HepG2 (cell line): Measurements from ENCODE around the gene TRMT1.

Experiments
- E2F1 ChIP-seq: sonication (generic); formaldehyde crosslinking; IDR thresholded peaks from 2 replicates; pipeline ENCODE4 v1.5.0; 2020; ENCODE audit warnings: missing genetic modification reagents
- FOXJ3 ChIP-seq: sonication (generic); formaldehyde crosslinking; IDR thresholded peaks from 2 replicates; pipeline ENCODE4 v1.4.0; 2020; ENCODE audit warnings: missing genetic modification reagents, mild to moderate bottlenecking, borderline replicate concordance
- JUN ChIP-seq: sonication (generic); formaldehyde crosslinking; IDR thresholded peaks from 2 replicates; pipeline ENCODE4 v1.4.0; 2020; ENCODE audit warnings: mild to moderate bottlenecking, missing genetic modification reagents
- MED13 ChIP-seq: sonication (generic); formaldehyde crosslinking; IDR thresholded peaks from 2 replicates; pipeline ENCODE4 v1.5.0; 2020; ENCODE audit warnings: missing genetic modification reagents
- NCOA5 ChIP-seq: sonication (generic); formaldehyde crosslinking; IDR thresholded peaks from 2 replicates; pipeline ENCODE4 v1.4.0; 2020; ENCODE audit warnings: missing genetic modification reagents
- SIN3A ChIP-seq: IDR thresholded peaks from 2 replicates; pipeline ENCODE4 v1.6.1; 2011; ENCODE audit warnings: low read depth, mild to moderate bottlenecking, control low read depth, low read length, borderline replicate concordance
- TRIM22 ChIP-seq: fragments of 450-650 bp; IDR thresholded peaks from 2 replicates; pipeline ENCODE4 v1.6.1; 2017
- YY1 ChIP-seq: IDR thresholded peaks from 2 replicates; pipeline ENCODE4 v1.6.1; 2011; ENCODE audit warnings: low read length, low read depth, moderate library complexity, mild to moderate bottlenecking; ENCODE audit not compliant: insufficient read depth, insufficient replicate concordance
- ZNF431 ChIP-seq: sonication (generic); formaldehyde crosslinking; IDR thresholded peaks from 2 replicates; pipeline ENCODE4 v1.9.0; 2022; ENCODE audit warnings: missing genetic modification reagents, low read depth, mild to moderate bottlenecking, borderline replicate concordance
- TF ChIP-seq, protein P1 (sequence below): sonication (generic); formaldehyde crosslinking; IDR thresholded peaks from 2 replicates; pipeline ENCODE4 v1.4.0; 2020; ENCODE audit warnings: mild to moderate bottlenecking, missing genetic modification reagents
- TF ChIP-seq, protein P2 (sequence below): sonication (generic); formaldehyde crosslinking; IDR thresholded peaks from 2 replicates; pipeline ENCODE4 v1.9.0; 2021; ENCODE audit warnings: mild to moderate bottlenecking, missing genetic modification reagents

DNA sequence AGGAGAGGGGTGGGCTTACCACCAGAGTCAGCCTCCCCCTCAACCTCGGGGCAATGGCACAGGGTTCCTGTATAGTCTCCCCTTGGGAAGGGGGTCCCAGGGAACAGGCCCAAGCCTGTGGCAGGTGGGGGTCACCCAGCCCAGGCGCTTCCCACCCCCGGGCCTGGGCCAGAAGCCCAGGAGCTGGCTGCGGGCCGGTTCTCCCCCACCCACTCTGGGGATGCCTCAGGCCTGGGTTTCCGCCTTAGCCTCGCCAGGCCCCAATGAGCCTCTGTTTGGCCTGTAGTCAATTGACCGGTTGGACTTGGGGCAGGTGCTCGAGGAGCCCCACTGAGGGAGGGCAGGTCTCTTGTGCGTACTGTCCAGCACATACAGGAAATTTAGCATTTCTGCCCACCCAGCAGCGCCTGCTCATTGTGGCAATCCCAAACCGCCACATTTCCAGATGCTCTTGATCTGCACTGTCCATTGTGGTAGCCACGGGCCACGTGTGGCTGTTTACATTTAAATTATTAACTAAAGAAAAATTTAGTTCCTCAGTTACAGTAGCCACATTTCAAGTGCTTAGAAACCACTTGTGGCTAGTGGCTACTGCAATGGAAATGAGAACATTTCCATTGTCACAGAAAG, 23.8 kb downstream of the TRMT1 start:
- no peak for TF ChIP-seq SIN3A
- no peak for TF ChIP-seq TRIM22
- no peak for TF ChIP-seq ZNF431
- no peak for TF ChIP-seq NCOA5 (CRISPR knock-in tag)
- TF ChIP-seq YY1, result no peak
- TF ChIP-seq, protein P1, sequence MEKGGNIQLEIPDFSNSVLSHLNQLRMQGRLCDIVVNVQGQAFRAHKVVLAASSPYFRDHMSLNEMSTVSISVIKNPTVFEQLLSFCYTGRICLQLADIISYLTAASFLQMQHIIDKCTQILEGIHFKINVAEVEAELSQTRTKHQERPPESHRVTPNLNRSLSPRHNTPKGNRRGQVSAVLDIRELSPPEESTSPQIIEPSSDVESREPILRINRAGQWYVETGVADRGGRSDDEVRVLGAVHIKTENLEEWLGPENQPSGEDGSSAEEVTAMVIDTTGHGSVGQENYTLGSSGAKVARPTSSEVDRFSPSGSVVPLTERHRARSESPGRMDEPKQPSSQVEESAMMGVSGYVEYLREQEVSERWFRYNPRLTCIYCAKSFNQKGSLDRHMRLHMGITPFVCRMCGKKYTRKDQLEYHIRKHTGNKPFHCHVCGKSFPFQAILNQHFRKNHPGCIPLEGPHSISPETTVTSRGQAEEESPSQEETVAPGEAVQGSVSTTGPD (CRISPR knock-in tag), result no peak
- TF ChIP-seq, protein P2, sequence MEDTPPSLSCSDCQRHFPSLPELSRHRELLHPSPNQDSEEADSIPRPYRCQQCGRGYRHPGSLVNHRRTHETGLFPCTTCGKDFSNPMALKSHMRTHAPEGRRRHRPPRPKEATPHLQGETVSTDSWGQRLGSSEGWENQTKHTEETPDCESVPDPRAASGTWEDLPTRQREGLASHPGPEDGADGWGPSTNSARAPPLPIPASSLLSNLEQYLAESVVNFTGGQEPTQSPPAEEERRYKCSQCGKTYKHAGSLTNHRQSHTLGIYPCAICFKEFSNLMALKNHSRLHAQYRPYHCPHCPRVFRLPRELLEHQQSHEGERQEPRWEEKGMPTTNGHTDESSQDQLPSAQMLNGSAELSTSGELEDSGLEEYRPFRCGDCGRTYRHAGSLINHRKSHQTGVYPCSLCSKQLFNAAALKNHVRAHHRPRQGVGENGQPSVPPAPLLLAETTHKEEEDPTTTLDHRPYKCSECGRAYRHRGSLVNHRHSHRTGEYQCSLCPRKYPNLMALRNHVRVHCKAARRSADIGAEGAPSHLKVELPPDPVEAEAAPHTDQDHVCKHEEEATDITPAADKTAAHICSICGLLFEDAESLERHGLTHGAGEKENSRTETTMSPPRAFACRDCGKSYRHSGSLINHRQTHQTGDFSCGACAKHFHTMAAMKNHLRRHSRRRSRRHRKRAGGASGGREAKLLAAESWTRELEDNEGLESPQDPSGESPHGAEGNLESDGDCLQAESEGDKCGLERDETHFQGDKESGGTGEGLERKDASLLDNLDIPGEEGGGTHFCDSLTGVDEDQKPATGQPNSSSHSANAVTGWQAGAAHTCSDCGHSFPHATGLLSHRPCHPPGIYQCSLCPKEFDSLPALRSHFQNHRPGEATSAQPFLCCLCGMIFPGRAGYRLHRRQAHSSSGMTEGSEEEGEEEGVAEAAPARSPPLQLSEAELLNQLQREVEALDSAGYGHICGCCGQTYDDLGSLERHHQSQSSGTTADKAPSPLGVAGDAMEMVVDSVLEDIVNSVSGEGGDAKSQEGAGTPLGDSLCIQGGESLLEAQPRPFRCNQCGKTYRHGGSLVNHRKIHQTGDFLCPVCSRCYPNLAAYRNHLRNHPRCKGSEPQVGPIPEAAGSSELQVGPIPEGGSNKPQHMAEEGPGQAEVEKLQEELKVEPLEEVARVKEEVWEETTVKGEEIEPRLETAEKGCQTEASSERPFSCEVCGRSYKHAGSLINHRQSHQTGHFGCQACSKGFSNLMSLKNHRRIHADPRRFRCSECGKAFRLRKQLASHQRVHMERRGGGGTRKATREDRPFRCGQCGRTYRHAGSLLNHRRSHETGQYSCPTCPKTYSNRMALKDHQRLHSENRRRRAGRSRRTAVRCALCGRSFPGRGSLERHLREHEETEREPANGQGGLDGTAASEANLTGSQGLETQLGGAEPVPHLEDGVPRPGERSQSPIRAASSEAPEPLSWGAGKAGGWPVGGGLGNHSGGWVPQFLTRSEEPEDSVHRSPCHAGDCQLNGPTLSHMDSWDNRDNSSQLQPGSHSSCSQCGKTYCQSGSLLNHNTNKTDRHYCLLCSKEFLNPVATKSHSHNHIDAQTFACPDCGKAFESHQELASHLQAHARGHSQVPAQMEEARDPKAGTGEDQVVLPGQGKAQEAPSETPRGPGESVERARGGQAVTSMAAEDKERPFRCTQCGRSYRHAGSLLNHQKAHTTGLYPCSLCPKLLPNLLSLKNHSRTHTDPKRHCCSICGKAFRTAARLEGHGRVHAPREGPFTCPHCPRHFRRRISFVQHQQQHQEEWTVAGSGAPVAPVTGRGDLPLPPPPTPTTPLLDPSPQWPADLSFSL, result no peak
- no peak for TF ChIP-seq E2F1
- no peak for TF ChIP-seq JUN (CRISPR knock-in tag)
- no peak for TF ChIP-seq FOXJ3 (CRISPR knock-in tag)
- no peak for TF ChIP-seq MED13 (CRISPR knock-in tag)
